GM21825 (cell line): Measurements from ENCODE around the gene SERTAD2.
A peak's percentile ranks its signal among the peaks of the same experiment; 100 is the strongest.

Source experiments
- ATAC-seq: cut with Tn5 transposase; IDR thresholded peaks from one replicate; pipeline ENCODE4 v1.9.1; 2021; ENCODE audit warnings: mild to moderate bottlenecking, moderate library complexity; ENCODE audit not compliant: unreplicated experiment

The SERTAD2 gene

GRCh38 chr2:64650296-64650695 lies 3.4 kb downstream of the SERTAD2 start:
- no peak for ATAC-seq

GRCh38 chr2:64649626-64650025 lies 4.1 kb downstream of the SERTAD2 start:
- no peak for ATAC-seq

DNA sequence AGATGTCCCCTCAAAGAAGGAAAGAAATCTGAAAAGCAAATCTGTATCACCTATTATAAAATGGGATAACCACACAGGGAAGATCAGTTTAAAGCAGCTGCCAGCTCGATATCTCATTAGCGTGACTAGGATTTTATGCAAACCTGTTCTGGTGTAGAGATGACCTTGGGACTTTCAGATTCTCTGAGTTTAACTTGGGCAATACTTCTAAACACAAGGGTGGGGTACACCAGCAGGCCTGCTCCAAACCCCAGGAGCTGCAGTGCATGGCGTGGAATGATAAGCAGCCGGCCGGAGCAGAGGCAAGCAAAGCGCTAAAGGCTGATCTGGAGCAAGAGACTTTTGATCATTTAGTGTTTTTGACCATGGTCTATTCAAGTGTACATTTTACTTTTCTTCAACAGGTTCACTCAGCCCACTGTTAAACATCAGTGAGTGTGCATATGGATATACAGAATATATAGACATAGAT lies 4.7 kb downstream of the SERTAD2 start:
- no peak for ATAC-seq

- no peak for ATAC-seq
Measured at GRCh38 chr2:64646007-64646880, 7.5 kb downstream of the SERTAD2 start.

GRCh38 chr2:64644458-64645382 lies 9.0 kb downstream of the SERTAD2 start:
- peak; percentile 47 for ATAC-seq

DNA sequence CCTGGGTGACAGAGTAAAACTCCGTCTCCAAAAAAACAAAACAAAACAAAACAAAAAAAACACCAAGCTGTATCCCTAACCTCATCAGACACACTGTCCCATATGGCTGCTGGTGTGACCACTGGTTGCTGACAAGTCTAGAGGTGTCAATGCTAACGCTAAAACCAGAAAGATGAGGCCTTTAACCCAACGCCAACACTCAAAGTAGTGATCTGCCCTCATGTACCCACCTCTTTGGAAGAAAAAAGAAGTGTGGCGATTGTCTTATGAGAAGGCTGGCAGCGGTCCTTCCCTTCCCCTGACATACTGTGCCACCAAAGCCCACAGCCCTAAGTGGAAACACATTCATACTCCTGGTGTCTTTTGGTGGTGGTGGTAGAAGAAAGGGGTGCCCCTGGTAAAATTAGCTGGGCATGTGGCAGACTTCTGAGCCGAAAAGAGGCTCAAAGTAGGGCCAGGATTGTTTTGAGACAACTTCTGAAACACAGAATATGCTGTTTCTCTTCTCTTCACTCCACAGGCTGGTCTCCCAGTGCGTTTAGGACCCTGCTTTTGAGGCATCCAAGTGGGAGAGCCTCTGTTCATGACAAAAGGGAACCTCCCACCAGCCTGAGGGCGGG lies 9.8 kb downstream of the SERTAD2 start:
- ATAC-seq = no peak

GRCh38 chr2:64641599-64641998 lies 12.1 kb downstream of the SERTAD2 start:
- no peak for ATAC-seq

DNA sequence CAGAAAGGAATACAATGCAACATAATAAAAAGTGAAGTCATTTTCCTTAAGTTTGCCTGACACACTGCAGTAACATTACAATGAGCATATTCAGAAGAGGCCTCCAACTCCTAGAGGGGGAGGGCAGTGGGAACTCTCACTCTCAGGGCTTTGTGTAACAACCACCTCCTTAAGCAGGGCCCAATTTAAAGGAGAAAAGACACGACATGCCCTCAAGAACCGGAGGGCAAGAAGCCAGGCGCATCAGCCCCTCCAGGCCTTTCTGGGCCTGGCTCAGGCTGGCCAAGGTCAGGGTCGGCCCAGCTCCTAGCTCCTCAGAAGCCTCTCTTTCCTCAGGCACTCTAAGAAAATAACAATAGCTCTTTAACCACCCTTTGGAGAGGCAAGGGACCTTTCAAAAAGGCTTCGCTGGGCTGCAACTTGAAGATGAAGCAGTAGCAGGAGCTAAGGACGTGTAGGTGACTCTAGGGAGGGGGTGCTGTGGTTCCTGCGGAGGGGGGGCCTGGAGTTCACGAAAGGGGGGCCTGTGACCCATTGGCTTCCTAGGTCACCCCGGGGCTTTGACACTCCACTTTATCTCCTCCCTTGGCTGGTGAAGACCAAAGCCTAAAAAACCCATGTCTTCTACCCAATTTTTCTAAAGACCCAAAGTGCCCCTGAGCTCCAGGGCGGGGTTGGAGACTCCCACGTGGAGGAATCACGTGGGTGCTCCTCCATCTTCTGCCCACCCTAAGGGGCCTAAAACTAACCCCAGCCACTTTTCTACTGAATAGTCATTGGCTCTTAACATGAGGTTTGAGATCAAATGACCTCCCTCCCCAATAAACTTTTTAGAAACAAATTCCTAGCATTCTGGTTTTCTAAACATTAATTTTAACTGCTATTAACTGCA lies 13.3 kb downstream of the SERTAD2 start:
- ATAC-seq = no peak

DNA sequence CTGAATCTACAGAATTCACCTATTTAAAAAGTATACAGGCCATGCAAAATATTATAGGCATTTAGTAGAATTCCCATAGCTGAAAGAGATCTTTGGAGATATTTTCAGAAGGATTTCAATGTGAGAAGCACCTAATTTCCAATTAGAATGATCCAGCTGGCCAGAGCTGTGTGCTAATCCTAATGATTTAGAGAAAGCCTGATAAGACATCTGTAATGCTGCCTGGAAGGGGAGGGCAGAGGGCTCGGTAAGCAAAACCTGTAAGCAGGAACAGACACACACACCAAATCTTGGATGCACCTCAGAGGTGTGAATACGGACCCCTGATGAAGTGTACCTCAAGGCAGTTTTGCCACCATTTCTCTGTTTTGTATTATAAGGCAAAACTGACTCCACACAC lies 14.0 kb downstream of the SERTAD2 start:
- ATAC-seq = no peak

GRCh38 chr2:64638502-64639120 lies 15.1 kb downstream of the SERTAD2 start:
- no peak for ATAC-seq

- ATAC-seq = no peak
Measured at GRCh38 chr2:64637931-64638330, 15.8 kb downstream of the SERTAD2 start.

GRCh38 chr2:64637000-64637635 lies 16.6 kb downstream of the SERTAD2 start:
- peak; percentile 37 for ATAC-seq

DNA sequence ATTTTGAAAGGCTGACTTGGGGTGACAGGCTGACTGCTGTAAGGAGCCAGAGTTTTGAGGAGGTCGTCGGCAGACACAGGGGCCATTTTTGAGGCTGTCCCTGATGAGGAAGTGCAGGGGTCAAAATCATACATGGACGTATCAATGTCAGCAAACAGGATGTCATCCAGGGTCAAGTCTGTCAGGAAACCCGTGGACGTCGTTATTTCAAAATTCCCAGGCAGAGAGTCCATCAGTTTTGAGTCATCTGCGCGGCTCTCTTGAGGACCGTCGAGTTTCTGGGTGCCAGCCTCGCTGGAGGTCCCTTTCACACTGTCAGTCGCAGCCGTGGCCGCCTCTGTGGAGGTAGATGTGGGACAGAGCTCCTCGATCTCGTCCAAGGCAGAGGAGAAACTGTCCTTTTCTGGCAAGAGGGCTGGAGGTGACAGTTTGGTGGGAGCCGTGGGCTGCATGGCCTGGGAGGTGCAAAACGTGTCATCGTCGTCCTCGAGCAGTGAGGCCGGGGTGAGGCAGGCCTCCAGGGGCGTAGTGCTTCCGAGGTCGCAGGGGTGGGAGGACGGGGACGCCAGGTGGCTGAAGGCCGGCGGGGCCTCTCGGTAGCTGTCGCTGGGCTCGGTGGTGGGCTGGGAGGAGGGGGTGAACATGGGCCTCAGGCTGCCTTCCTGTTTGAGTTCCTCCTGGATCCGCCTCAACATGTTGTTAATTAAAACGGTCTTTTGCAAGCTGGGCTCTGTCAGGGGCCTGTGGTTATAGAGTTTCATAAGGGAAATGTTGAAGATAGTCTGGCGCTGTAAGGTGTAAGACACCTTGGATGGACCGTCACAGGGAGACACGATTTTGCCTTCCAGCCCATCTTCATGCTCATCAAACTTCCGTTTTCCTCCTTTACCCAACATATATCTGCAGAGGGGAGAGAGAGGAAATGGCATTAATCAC lies 17.5 kb downstream of the SERTAD2 start:
- peak; percentile 62 for ATAC-seq

DNA sequence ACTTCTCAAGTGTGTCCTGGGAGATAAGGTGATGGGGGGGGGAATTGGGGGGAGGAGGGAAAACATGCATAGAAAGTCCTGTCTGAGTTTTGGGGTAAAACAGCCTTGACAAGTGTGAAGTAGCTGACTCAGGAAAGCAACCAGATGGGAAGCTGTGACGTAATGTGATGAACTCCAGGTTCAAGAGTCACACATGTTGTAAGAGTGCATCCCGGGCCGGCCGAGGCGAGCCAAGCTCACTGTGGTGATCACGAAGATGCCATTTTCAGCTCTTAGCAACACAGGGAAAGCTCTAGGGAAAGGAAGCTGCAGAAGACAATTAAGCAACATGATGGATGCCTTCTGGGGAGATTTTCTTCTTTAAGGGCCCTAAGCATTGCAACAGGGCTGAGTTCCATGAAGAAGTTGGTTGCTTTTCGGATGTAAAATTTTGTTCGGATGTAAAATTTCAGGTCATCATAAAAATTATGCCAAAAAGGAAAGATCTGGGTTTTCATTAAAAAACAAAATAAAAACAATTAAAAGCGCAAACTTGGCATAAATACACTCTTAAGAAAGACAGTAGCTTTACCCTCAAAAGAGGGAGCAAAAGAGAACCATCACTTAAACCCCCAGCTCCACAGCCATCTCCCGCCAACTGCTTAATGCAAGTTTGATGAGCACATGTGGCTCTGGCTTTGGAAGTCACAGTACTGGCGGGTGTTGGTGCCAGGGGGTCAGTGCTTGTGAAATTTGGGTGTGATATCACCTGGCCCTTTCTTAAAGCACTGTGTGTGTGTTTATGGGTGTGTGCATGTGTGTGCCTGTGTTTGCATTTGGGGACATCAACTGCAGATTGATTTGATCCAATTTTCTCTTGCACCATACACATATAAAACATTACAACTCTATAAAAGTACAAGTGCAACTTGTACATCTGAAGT lies 19.1 kb downstream of the SERTAD2 start:
- no peak for ATAC-seq

- no peak for ATAC-seq
Measured at GRCh38 chr2:64632835-64633819, 20.6 kb downstream of the SERTAD2 start.

DNA sequence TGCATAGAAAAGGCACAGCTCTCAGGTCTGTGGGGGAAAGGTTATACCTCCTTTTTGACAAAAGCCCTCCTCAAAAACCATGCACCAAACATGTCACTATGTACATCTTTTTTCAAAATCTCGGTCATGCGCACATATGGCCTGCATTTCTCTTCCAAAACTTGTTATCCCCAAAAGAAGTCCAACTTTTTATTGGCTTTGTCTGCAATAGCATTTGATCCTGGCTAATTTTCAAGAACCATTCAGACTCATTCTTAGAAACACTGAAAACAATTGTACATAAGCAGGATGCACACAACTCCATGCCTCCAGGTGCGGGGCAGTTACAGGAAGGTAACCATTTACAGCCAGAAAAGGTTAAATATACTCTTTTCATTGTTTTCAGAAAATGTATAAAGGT lies 21.9 kb downstream of the SERTAD2 start:
- ATAC-seq = no peak
